Spinal cord (tissue), 10 donors: Measurements from ENCODE around the gene GAB3. TPM values are rescaled to one million over a fixed set of nuclear protein-coding genes. Genes with fewer than 3 reads are reported as not detected.
"Not testable (repeated sequence)": the region's sequence is repeated elsewhere in the genome, so short reads cannot be mapped to it uniquely, and the experiment has no call there.

ENCODE experiments used
- DNase-seq, 6 donors: peaks; one replicate each; pipeline versions ENCODE4 v3.0.0 to v3.0.0-alpha.2; 2013 to 2015; ENCODE audit warnings: low spot score in 6 of 6, low read depth in 4 of 6
- H3K27ac ChIP-seq: one replicate; pipeline ENCODE4 v1.5.1; 2013; ENCODE audit warnings: low read depth, low read length, control low read depth
- H3K27me3 ChIP-seq: one replicate; pipeline ENCODE4 v1.6.1; 2013; ENCODE audit warnings: low read length; ENCODE audit not compliant: control insufficient read depth, insufficient read depth
- H3K36me3 ChIP-seq: one replicate; pipeline ENCODE4 v1.6.1; 2013; ENCODE audit warnings: low read length; ENCODE audit not compliant: control insufficient read depth, insufficient read depth
- H3K4me1 ChIP-seq: one replicate; pipeline ENCODE4 v1.6.1; 2013; ENCODE audit warnings: low read length; ENCODE audit not compliant: control insufficient read depth, insufficient read depth
- H3K4me3 ChIP-seq: one replicate; pipeline ENCODE4 v1.5.1; 2013; ENCODE audit warnings: low read depth, low read length, control low read depth
- H3K9me3 ChIP-seq: one replicate; pipeline ENCODE4 v1.6.1; 2013; ENCODE audit warnings: low read length; ENCODE audit not compliant: control insufficient read depth, insufficient read depth
- WGBS: methylation state at CpG from one replicate; pipeline ENCODE4 v1.1.5; 2013; ENCODE audit warnings: missing lambda C conversion rate; ENCODE audit not compliant: insufficient coverage; 5-methylcytosine and 5-hydroxymethylcytosine counted together
- polyA plus RNA-seq, 2 donors: library from polyadenylated mRNA; unstranded; fragments of 120-200 nt; gene quantifications; one replicate each; pipeline ENCODE4 v1.2.1, GENCODE V29; 2013; ENCODE audit not compliant: insufficient read length in 2 of 2
- total RNA-seq, 2 donors: library from RNA; depleted of rRNA in 1 of 2; stranded (reverse); fragments of 120-200 nt in 1 of 2; fragments of >200 nt in 1 of 2; gene quantifications; one replicate each; pipeline versions ENCODE4 v1.2.3 to v1.2.4, GENCODE V29; 2013 to 2014
- donor health status: healthy.

Gene GAB3
- total and polyA plus RNA-seq, 4 donors: 3.0 to 5.3 (median 3.7) TPM

- Histone ChIP-seq H3K27me3 (no peaks in the 10 kb centered on the region), H3K9me3 (no peaks in the 10 kb centered on the region), H3K27ac (no peak overlapping the region), H3K4me3 (no peak overlapping the region), H3K36me3 (no peaks in the 10 kb centered on the region), H3K4me1 (no peaks in the 10 kb centered on the region)
- DNase-seq: no peak
- WGBS: 74% methylated on average over 5 of the region's 7 CpGs
Measured at GRCh38 chrX:154712781-154713740, 37.8 kb downstream of the GAB3 start.

- Histone ChIP-seq H3K27ac (no peak overlapping the region), H3K27me3 (no peaks in the 10 kb centered on the region), H3K4me3 (no peak overlapping the region), H3K36me3 (no peaks in the 10 kb centered on the region), H3K4me1 (no peaks in the 10 kb centered on the region), H3K9me3 (no peaks in the 10 kb centered on the region)
- WGBS: 25% methylated on average over 1 of the region's 1 CpG
- no peak for DNase-seq
Measured at GRCh38 chrX:154711264-154711663, 39.6 kb downstream of the GAB3 start.

- Histone ChIP-seq H3K4me1 (no peaks in the 10 kb centered on the region), H3K4me3 (no peak overlapping the region), H3K9me3 (no peaks in the 10 kb centered on the region), H3K27ac (no peak overlapping the region), H3K36me3 (no peaks in the 10 kb centered on the region), H3K27me3 (no peaks in the 10 kb centered on the region)
- WGBS: 40% methylated on average over 4 of the region's 4 CpGs
- DNase-seq: no peak
Measured at GRCh38 chrX:154710309-154710708, 40.6 kb downstream of the GAB3 start.

GRCh38 chrX:154698630-154699248, 52.1 kb downstream of the GAB3 start:
- 58% methylated on average over 4 of the region's 6 CpGs for WGBS
- Histone ChIP-seq H3K4me1 (no peaks in the 10 kb centered on the region), H3K27ac (no peak overlapping the region), H3K4me3 (no peak overlapping the region), H3K9me3 (no peaks in the 10 kb centered on the region), H3K36me3 (no peaks in the 10 kb centered on the region), H3K27me3 (no peaks in the 10 kb centered on the region)
- no peak for DNase-seq

GRCh38 chrX:154696676-154697045, 54.2 kb downstream of the GAB3 start:
- H3K27ac ChIP-seq: no peak overlapping the region
- 83% methylated on average over 1 of the region's 1 CpG for WGBS
- DNase-seq: no peak
- no peak overlapping the region for H3K4me3 ChIP-seq
- no peaks in the 10 kb centered on the region for H3K36me3 ChIP-seq
- H3K27me3 ChIP-seq: no peaks in the 10 kb centered on the region
- H3K9me3 ChIP-seq: no peaks in the 10 kb centered on the region
- no peaks in the 10 kb centered on the region for H3K4me1 ChIP-seq

GRCh38 chrX:154695911-154696675, 54.8 kb downstream of the GAB3 start:
- Histone ChIP-seq H3K27me3 (no peaks in the 10 kb centered on the region), H3K4me1 (no peaks in the 10 kb centered on the region), H3K9me3 (no peaks in the 10 kb centered on the region), H3K36me3 (no peaks in the 10 kb centered on the region), H3K27ac (no peak overlapping the region), H3K4me3 (no peak overlapping the region)
- no peak for DNase-seq
- WGBS: 93% methylated on average over 1 of the region's 8 CpGs

GRCh38 chrX:154693394-154693793, 57.5 kb downstream of the GAB3 start:
- no peak for DNase-seq
- H3K4me1 ChIP-seq: no peaks in the 10 kb centered on the region
- peaks cover 2% of the 10 kb centered on the region for H3K9me3 ChIP-seq
- no peak overlapping the region for H3K4me3 ChIP-seq
- no CpG with 5 or more reads among the region's 3 CpGs for WGBS
- no peaks in the 10 kb centered on the region for H3K36me3 ChIP-seq
- H3K27me3 ChIP-seq: no peaks in the 10 kb centered on the region
- H3K27ac ChIP-seq: no peak overlapping the region

- not testable (repeated sequence) for H3K27me3 ChIP-seq, H3K4me1 ChIP-seq, H3K9me3 ChIP-seq, H3K4me3 ChIP-seq, H3K36me3 ChIP-seq, H3K27ac ChIP-seq, DNase-seq
- WGBS: 100% methylated on average over 1 of the region's 2 CpGs
Measured at GRCh38 chrX:154690438-154690837, 60.4 kb downstream of the GAB3 start.

- H3K9me3 ChIP-seq, DNase-seq, H3K4me3 ChIP-seq, H3K36me3 ChIP-seq, H3K4me1 ChIP-seq, H3K27me3 ChIP-seq, H3K27ac ChIP-seq: not testable (repeated sequence)
Measured at GRCh38 chrX:154672084-154672483, 78.8 kb downstream of the GAB3 start.
